GM23338 (cell line): ENCODE measurements around the gene POLE. TPM values are rescaled to one million over a fixed set of nuclear protein-coding genes. Genes with fewer than 3 reads are reported as not detected.

Experiments
- ATAC-seq: fragments of 200-7000 bp; cut with Tn5 transposase; 3 replicates; pipeline ENCODE4 v1.9.1; 2020
- DNase-seq: peaks from one replicate; pipeline ENCODE4 v3.0.0-alpha.2; 2015; ENCODE audit warnings: low spot score
- H2AFZ ChIP-seq: fragments of 200-600 bp; sonication (generic); 2 replicates; pipeline ENCODE4 v1.8.0; 2016; ENCODE audit warnings: antibody characterized with exemption, mild to moderate bottlenecking, moderate library complexity
- H3F3A ChIP-seq: fragments of 200-600 bp; sonication (generic); replicated peaks from 2 replicates; pipeline ENCODE4 v1.8.0; 2017; ENCODE audit warnings: antibody characterized with exemption, mixed run types, low read depth
- H3K27ac ChIP-seq: fragments of 200-600 bp; sonication (generic); 2 replicates; pipeline ENCODE4 v1.6.1; 2016; ENCODE audit warnings: low read depth
- H3K27me3 ChIP-seq: fragments of 200-600 bp; sonication (generic); 2 replicates; pipeline ENCODE4 v1.8.0; 2016; ENCODE audit warnings: mild to moderate bottlenecking, mixed run types, moderate library complexity; ENCODE audit not compliant: insufficient read depth
- H3K36me3 ChIP-seq: fragments of 200-600 bp; sonication (generic); 2 replicates; pipeline ENCODE4 v1.8.0; 2016; ENCODE audit warnings: mild to moderate bottlenecking; ENCODE audit not compliant: insufficient read depth
- H3K4me1 ChIP-seq: fragments of 200-600 bp; sonication (generic); 2 replicates; pipeline ENCODE4 v1.8.0; 2016; ENCODE audit warnings: mild to moderate bottlenecking, moderate library complexity; ENCODE audit not compliant: insufficient read depth
- H3K4me2 ChIP-seq: fragments of 200-600 bp; sonication (generic); 2 replicates; pipeline ENCODE4 v1.7.1; 2017; ENCODE audit warnings: mixed run types
- H3K4me3 ChIP-seq: fragments of 200-600 bp; sonication (generic); 2 replicates; pipeline ENCODE4 v1.6.1; 2016; ENCODE audit warnings: mixed run types
- H3K79me2 ChIP-seq: fragments of 200-600 bp; sonication (generic); replicated peaks from 2 replicates; pipeline ENCODE4 v1.8.0; 2017; ENCODE audit warnings: mild to moderate bottlenecking; ENCODE audit not compliant: insufficient read depth
- H3K9me2 ChIP-seq: fragments of 200-600 bp; sonication (generic); 2 replicates; pipeline ENCODE4 v1.8.0; 2017; ENCODE audit not compliant: insufficient read depth
- H4K20me1 ChIP-seq: fragments of 200-600 bp; sonication (generic); replicated peaks from 2 replicates; pipeline ENCODE4 v1.8.0; 2017; ENCODE audit warnings: mild to moderate bottlenecking; ENCODE audit not compliant: insufficient read depth
- H3K27ac Mint-ChIP-seq: 2 replicates; pipeline ENCODE4 v1.8.0; 2020; ENCODE audit warnings: inconsistent platforms, mild to moderate bottlenecking, moderate library complexity, mixed read lengths
- H3K27me3 Mint-ChIP-seq: 3 replicates; pipeline ENCODE4 v1.8.0; 2022; ENCODE audit warnings: low read depth, mild to moderate bottlenecking, moderate library complexity, mixed read lengths, inconsistent platforms; ENCODE audit not compliant: insufficient read depth, poor library complexity
- H3K36me3 Mint-ChIP-seq: 3 replicates; pipeline ENCODE4 v1.8.0; 2021; ENCODE audit warnings: low read depth, mild to moderate bottlenecking, inconsistent platforms, moderate library complexity, mixed read lengths
- H3K4me1 Mint-ChIP-seq: 3 replicates; pipeline ENCODE4 v1.8.0; 2020; ENCODE audit warnings: mild to moderate bottlenecking, inconsistent platforms, mixed read lengths
- H3K4me3 Mint-ChIP-seq: 3 replicates; pipeline ENCODE4 v1.8.0; 2021; ENCODE audit warnings: moderate library complexity, mild to moderate bottlenecking, inconsistent platforms, mixed read lengths
- H3K9me3 Mint-ChIP-seq: 3 replicates; pipeline ENCODE4 v1.8.0; 2020; ENCODE audit warnings: moderate library complexity, mild to moderate bottlenecking, inconsistent platforms, mixed read lengths
- JUNB ChIP-seq: IDR thresholded peaks from one replicate; pipeline ENCODE4 v1.6.1; 2016; ENCODE audit warnings: antibody characterized with exemption; ENCODE audit not compliant: unreplicated experiment
- POLR2AphosphoS5 ChIP-seq: IDR thresholded peaks from 2 replicates; pipeline ENCODE4 v1.6.1; 2016; ENCODE audit warnings: antibody characterized with exemption, low read depth
- REST ChIP-seq: IDR thresholded peaks from one replicate; pipeline ENCODE4 v1.6.1; 2018; ENCODE audit warnings: antibody characterized with exemption; ENCODE audit not compliant: unreplicated experiment
- STAT1 ChIP-seq: IDR thresholded peaks from one replicate; pipeline ENCODE4 v1.6.1; 2016; ENCODE audit warnings: antibody characterized with exemption; ENCODE audit not compliant: unreplicated experiment
- ZNF331 ChIP-seq: fragments of 250-450 bp; sonication (Bioruptor Pico); IDR thresholded peaks from 2 replicates; pipeline ENCODE4 v1.5.0; 2020; ENCODE audit warnings: low read depth, mild to moderate bottlenecking, moderate library complexity
- ZNF462 ChIP-seq: fragments of 250-450 bp; sonication (Bioruptor Pico); IDR thresholded peaks from 2 replicates; pipeline ENCODE4 v1.5.0; 2020; ENCODE audit warnings: mild to moderate bottlenecking, moderate library complexity
- polyA plus RNA-seq: library from polyadenylated mRNA; unstranded; fragments of >200 nt; fragmentation: Nextera tagmentation; extraction: Ambion mirVana; gene quantifications from 2 replicates; pipeline ENCODE4 v1.2.1, GENCODE V29; 2016
- total RNA-seq: library from RNA; depleted of rRNA; stranded (reverse); fragments of >200 nt; shearing (Covaris generic); gene quantifications from 2 replicates; pipeline ENCODE4 v1.2.3, GENCODE V29; 2014

The POLE gene
- total and polyA plus RNA-seq, 2 experiments from 2014 or later: 33.6 to 125 TPM

GRCh38 chr12:132619071-132619385 is 68.1 kb downstream of the POLE start:
- 0 out of 2 replicates have a peak, but pooled peaks cover 3% of the 10 kb centered on the region for H3F3A ChIP-seq
- DNase-seq (no peak), ATAC-seq (no peak)
- H3K27ac ChIP-seq: no peak overlapping the region
- peak overlapping the region; percentile 44 for H3K4me3 ChIP-seq
- peaks cover 54% of the 10 kb centered on the region for H3K27me3 Mint-ChIP-seq
- H3K36me3 Mint-ChIP-seq: peaks cover 17% of the 10 kb centered on the region
- no peaks in the 10 kb centered on the region for H3K79me2 ChIP-seq
- H3K4me3 Mint-ChIP-seq: no peak overlapping the region
- H3K9me2 ChIP-seq: no peaks in the 10 kb centered on the region
- no peak overlapping the region for H2AFZ ChIP-seq
- peaks cover 58% of the 10 kb centered on the region for H3K27me3 ChIP-seq
- no peaks in the 10 kb centered on the region for H3K36me3 ChIP-seq
- TF ChIP-seq ZNF462 (CRISPR knock-in tag) (no peak), ZNF331 (no peak), REST (no peak), STAT1 (no peak), JUNB (no peak), POLR2AphosphoS5 (no peak)
- H3K27ac Mint-ChIP-seq: no peak overlapping the region
- H3K4me2 ChIP-seq: peak overlapping the region; percentile 68
- peaks cover 30% of the 10 kb centered on the region for H3K9me3 Mint-ChIP-seq
- H3K4me1 Mint-ChIP-seq: peaks cover 14% of the 10 kb centered on the region
- 0 out of 2 replicates have a peak, but pooled peaks cover 6% of the 10 kb centered on the region for H4K20me1 ChIP-seq
- H3K4me1 ChIP-seq: peaks cover 6% of the 10 kb centered on the region; the same call in 1 of the 2 replicates
